ENCODE data around the gene PDS5B. TPM values are rescaled to one million over a fixed set of nuclear protein-coding genes. Genes with fewer than 3 reads are reported as not detected.

PDS5B gene
- total and polyA plus RNA-seq, 10 of the 15 experiments (the other 5 are each of a cell fraction or from before 2014, with no cell fraction given): 15.4 to 55.3 (median 30.7) TPM

DNA sequence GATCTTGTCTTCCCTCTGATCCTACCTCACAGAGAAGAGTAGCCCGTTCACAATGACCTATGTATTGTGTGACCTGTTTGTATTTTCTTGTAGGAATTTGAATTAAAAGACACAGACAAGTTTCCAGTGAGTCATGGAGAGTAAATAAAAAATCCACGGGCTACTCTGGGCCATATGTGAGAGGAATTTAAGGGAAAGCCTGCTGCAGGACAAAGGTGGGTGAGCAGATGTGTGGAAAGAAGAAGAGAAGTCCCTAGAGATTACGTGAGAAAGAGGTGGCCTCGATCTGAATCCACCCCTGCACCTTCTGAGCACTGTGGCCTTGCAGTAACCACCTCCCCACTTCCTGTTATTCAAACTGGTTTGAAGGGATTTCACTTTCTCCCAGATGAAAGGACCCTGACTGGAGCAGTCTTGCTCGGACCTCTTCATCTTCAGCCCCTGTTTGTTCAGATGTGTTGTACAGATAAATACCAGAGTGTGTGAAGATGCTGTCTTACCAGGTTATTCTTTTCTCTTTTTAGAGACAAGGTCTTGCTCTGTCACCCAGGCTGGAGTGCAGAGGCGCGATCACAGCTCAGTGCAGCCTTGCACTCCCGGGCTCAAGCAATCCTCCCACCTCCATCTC lies 205.4 kb downstream of the PDS5B start (continued):
- TF ChIP-seq, protein P1, sequence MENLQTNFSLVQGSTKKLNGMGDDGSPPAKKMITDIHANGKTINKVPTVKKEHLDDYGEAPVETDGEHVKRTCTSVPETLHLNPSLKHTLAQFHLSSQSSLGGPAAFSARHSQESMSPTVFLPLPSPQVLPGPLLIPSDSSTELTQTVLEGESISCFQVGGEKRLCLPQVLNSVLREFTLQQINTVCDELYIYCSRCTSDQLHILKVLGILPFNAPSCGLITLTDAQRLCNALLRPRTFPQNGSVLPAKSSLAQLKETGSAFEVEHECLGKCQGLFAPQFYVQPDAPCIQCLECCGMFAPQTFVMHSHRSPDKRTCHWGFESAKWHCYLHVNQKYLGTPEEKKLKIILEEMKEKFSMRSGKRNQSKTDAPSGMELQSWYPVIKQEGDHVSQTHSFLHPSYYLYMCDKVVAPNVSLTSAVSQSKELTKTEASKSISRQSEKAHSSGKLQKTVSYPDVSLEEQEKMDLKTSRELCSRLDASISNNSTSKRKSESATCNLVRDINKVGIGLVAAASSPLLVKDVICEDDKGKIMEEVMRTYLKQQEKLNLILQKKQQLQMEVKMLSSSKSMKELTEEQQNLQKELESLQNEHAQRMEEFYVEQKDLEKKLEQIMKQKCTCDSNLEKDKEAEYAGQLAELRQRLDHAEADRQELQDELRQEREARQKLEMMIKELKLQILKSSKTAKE (IDR thresholded peaks at IDR 0.05; ENCODE audit: low read depth, poor library complexity, severe bottlenecking): peak; percentile 52
- TF ChIP-seq, protein P2, sequence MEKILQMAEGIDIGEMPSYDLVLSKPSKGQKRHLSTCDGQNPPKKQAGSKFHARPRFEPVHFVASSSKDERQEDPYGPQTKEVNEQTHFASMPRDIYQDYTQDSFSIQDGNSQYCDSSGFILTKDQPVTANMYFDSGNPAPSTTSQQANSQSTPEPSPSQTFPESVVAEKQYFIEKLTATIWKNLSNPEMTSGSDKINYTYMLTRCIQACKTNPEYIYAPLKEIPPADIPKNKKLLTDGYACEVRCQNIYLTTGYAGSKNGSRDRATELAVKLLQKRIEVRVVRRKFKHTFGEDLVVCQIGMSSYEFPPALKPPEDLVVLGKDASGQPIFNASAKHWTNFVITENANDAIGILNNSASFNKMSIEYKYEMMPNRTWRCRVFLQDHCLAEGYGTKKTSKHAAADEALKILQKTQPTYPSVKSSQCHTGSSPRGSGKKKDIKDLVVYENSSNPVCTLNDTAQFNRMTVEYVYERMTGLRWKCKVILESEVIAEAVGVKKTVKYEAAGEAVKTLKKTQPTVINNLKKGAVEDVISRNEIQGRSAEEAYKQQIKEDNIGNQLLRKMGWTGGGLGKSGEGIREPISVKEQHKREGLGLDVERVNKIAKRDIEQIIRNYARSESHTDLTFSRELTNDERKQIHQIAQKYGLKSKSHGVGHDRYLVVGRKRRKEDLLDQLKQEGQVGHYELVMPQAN (conservative IDR thresholded peaks at IDR 0.05): no peak
- no peak for TF ChIP-seq NFYB (IDR thresholded peaks at IDR 0.05; ENCODE audit: insufficient read depth, low read depth, low read length)
- TF ChIP-seq BHLHE40 (IDR thresholded peaks at IDR 0.05; ENCODE audit: borderline replicate concordance in 1 of 2, low read depth in 2 of 2, low read length in 1 of 2): no peak
- no peak for TF ChIP-seq TAF1 (IDR thresholded peaks at IDR 0.05; ENCODE audit: borderline replicate concordance, low read depth, low read length)
- TF ChIP-seq, protein P3, sequence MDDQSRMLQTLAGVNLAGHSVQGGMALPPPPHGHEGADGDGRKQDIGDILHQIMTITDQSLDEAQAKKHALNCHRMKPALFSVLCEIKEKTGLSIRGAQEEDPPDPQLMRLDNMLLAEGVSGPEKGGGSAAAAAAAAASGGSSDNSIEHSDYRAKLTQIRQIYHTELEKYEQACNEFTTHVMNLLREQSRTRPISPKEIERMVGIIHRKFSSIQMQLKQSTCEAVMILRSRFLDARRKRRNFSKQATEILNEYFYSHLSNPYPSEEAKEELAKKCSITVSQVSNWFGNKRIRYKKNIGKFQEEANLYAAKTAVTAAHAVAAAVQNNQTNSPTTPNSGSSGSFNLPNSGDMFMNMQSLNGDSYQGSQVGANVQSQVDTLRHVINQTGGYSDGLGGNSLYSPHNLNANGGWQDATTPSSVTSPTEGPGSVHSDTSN (IDR thresholded peaks at IDR 0.05; ENCODE audit: insufficient replicate concordance, low read depth, low read length): no peak
- no peak for TF ChIP-seq ZNF274 (IDR thresholded peaks at IDR 0.05; ENCODE audit: insufficient read depth, insufficient read length)
- TF ChIP-seq, protein P4, sequence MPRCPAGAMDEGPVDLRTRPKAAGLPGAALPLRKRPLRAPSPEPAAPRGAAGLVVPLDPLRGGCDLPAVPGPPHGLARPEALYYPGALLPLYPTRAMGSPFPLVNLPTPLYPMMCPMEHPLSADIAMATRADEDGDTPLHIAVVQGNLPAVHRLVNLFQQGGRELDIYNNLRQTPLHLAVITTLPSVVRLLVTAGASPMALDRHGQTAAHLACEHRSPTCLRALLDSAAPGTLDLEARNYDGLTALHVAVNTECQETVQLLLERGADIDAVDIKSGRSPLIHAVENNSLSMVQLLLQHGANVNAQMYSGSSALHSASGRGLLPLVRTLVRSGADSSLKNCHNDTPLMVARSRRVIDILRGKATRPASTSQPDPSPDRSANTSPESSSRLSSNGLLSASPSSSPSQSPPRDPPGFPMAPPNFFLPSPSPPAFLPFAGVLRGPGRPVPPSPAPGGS (IDR thresholded peaks at IDR 0.05; ENCODE audit: borderline replicate concordance, insufficient read depth, low read depth, low read length, poor library complexity, severe bottlenecking): peak; percentile 13
- TF ChIP-seq, protein P5, sequence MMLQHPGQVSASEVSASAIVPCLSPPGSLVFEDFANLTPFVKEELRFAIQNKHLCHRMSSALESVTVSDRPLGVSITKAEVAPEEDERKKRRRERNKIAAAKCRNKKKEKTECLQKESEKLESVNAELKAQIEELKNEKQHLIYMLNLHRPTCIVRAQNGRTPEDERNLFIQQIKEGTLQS (IDR thresholded peaks at IDR 0.05; ENCODE audit: borderline replicate concordance, extremely low read depth, low read depth, low read length): no peak
- peak; percentile 88 for TF ChIP-seq SPI1 (IDR thresholded peaks at IDR 0.05; ENCODE audit: borderline replicate concordance, insufficient read depth, low read depth, low read length)
- TF ChIP-seq, protein P6, sequence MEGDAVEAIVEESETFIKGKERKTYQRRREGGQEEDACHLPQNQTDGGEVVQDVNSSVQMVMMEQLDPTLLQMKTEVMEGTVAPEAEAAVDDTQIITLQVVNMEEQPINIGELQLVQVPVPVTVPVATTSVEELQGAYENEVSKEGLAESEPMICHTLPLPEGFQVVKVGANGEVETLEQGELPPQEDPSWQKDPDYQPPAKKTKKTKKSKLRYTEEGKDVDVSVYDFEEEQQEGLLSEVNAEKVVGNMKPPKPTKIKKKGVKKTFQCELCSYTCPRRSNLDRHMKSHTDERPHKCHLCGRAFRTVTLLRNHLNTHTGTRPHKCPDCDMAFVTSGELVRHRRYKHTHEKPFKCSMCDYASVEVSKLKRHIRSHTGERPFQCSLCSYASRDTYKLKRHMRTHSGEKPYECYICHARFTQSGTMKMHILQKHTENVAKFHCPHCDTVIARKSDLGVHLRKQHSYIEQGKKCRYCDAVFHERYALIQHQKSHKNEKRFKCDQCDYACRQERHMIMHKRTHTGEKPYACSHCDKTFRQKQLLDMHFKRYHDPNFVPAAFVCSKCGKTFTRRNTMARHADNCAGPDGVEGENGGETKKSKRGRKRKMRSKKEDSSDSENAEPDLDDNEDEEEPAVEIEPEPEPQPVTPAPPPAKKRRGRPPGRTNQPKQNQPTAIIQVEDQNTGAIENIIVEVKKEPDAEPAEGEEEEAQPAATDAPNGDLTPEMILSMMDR (IDR thresholded peaks at IDR 0.05 in 2 of 3, conservative IDR thresholded peaks at IDR 0.05 in 1 of 3; ENCODE audit: control insufficient read depth in 2 of 3, extremely low read depth in 1 of 3, insufficient read depth in 1 of 3, low read depth in 3 of 3, low read length in 3 of 3): no peak
- 0 out of 2 replicates have a peak, but pooled peaks have one; percentile 37 for TF ChIP-seq GATAD2B (conservative IDR thresholded peaks at IDR 0.05; ENCODE audit: low read depth)
- TF ChIP-seq, protein P7, sequence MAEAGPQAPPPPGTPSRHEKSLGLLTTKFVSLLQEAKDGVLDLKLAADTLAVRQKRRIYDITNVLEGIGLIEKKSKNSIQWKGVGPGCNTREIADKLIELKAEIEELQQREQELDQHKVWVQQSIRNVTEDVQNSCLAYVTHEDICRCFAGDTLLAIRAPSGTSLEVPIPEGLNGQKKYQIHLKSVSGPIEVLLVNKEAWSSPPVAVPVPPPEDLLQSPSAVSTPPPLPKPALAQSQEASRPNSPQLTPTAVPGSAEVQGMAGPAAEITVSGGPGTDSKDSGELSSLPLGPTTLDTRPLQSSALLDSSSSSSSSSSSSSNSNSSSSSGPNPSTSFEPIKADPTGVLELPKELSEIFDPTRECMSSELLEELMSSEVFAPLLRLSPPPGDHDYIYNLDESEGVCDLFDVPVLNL (IDR thresholded peaks at IDR 0.05; ENCODE audit: low read depth, low read length): no peak
- TF ChIP-seq CHD4 (IDR thresholded peaks at IDR 0.05): no peak
- TF ChIP-seq, protein P8, sequence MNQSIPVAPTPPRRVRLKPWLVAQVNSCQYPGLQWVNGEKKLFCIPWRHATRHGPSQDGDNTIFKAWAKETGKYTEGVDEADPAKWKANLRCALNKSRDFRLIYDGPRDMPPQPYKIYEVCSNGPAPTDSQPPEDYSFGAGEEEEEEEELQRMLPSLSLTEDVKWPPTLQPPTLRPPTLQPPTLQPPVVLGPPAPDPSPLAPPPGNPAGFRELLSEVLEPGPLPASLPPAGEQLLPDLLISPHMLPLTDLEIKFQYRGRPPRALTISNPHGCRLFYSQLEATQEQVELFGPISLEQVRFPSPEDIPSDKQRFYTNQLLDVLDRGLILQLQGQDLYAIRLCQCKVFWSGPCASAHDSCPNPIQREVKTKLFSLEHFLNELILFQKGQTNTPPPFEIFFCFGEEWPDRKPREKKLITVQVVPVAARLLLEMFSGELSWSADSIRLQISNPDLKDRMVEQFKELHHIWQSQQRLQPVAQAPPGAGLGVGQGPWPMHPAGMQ (IDR thresholded peaks at IDR 0.05; ENCODE audit: borderline replicate concordance): no peak

Data from GM12878 (cell line).